HFFc6 (cell line): ENCODE data around the gene CLDN6. TPM values are rescaled to one million over a fixed set of nuclear protein-coding genes. Genes with fewer than 3 reads are reported as not detected.
A peak's percentile ranks its signal among the peaks of the same experiment; 100 is the strongest.

Experiments
- DNase-seq: peaks from one replicate; pipeline ENCODE4 v3.0.0-alpha.2; 2018
- H3K27ac Mint-ChIP-seq: 2 replicates; pipeline ENCODE4 v1.8.0; 2020; ENCODE audit warnings: mild to moderate bottlenecking, mixed read lengths
- H3K27me3 Mint-ChIP-seq: 2 replicates; pipeline ENCODE4 v1.8.0; 2021; ENCODE audit warnings: mild to moderate bottlenecking, moderate library complexity, mixed read lengths; ENCODE audit not compliant: insufficient read depth
- H3K36me3 Mint-ChIP-seq: 2 replicates; pipeline ENCODE4 v1.8.0; 2021; ENCODE audit warnings: low read depth, mixed read lengths
- H3K4me1 Mint-ChIP-seq: 2 replicates; pipeline ENCODE4 v1.8.0; 2020; ENCODE audit warnings: low read depth, mixed read lengths
- H3K4me3 Mint-ChIP-seq: 2 replicates; pipeline ENCODE4 v1.8.0; 2020; ENCODE audit warnings: mild to moderate bottlenecking, moderate library complexity, mixed read lengths
- H3K9me3 Mint-ChIP-seq: 2 replicates; pipeline ENCODE4 v1.8.0; 2020; ENCODE audit warnings: mild to moderate bottlenecking, mixed read lengths
- total RNA-seq, 6 experiments: library from RNA; stranded (reverse); fragmentation: NEBNext Ultra II Directional; extraction: Animal tissue kit (Norgen Biotek cat#: 25700); gene quantifications; 2 replicates in 1 of 6; 3 replicates in 5 of 6; pipeline ENCODE4 v1.2.3, GENCODE V29; 2021
- TF ChIP-seq, protein P1 (sequence below): fragments of 200-600 bp; sonication (generic); IDR thresholded peaks from 2 replicates; pipeline ENCODE4 v1.5.0; 2021; ENCODE audit warnings: antibody characterized with exemption, mild to moderate bottlenecking

CLDN6 gene
- total RNA-seq, 6 experiments from 2014 or later, result 0.21 TPM; not detected in 5

DNA sequence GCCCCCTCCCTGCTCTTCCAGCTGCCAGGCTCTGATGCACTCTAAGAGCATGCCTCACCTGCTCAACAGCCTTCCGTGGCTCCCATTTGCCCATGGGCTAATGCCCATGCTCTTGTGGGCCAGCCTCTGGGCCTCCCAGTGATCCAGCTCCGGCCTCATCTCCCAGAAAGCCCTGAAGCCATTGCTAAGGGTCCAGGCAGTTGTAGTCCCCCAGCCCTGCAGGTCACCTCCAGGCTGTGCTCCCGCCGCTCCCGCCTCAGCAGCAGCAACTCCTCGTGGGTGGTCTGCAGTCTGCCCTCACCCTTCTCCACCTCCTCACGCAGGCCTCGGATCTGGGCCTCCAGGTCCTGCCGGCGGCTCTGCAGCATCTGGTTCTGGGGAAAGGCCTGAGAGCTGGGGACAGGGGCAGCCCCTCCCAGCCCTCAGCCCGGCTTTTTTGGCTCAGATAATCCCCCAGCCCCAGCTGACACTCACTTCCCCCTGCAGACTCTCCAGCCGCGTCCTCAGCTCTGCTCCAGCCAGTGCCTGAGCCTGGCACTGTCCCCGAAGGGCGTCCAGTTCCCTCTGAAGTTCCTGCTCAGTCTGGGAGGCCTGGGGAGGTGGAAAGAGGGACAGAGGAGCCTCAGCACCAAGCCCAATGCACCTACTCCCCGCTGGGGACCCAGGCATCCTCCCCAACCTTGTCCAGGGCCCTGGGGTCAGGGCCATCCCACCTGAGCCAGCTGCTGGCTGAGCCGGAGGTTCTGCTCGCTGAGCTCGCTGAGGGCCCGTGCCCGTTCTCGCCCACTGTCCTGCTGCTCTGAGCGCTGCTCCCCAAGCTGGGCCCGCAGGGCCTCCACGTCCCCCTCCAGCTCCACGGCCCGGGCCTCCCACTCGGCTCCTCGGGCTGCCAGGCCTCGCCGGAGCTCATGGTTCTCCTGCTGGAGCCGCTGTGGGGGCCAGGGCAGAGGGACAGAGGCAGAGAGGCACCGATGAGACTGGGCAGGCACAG is 12.5 kb upstream of the CLDN6 start:
- peaks cover 6% of the 10 kb centered on the region; the same call in 1 of the 2 replicates for H3K4me1 Mint-ChIP-seq
- TF ChIP-seq, protein P1, sequence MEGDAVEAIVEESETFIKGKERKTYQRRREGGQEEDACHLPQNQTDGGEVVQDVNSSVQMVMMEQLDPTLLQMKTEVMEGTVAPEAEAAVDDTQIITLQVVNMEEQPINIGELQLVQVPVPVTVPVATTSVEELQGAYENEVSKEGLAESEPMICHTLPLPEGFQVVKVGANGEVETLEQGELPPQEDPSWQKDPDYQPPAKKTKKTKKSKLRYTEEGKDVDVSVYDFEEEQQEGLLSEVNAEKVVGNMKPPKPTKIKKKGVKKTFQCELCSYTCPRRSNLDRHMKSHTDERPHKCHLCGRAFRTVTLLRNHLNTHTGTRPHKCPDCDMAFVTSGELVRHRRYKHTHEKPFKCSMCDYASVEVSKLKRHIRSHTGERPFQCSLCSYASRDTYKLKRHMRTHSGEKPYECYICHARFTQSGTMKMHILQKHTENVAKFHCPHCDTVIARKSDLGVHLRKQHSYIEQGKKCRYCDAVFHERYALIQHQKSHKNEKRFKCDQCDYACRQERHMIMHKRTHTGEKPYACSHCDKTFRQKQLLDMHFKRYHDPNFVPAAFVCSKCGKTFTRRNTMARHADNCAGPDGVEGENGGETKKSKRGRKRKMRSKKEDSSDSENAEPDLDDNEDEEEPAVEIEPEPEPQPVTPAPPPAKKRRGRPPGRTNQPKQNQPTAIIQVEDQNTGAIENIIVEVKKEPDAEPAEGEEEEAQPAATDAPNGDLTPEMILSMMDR, result no peak
- no peak for DNase-seq
- H3K27ac Mint-ChIP-seq, result no peak overlapping the region
- no peaks in the 10 kb centered on the region; the same call in 1 of the 2 replicates for H3K9me3 Mint-ChIP-seq
- H3K27me3 Mint-ChIP-seq, result peaks cover 54% of the 10 kb centered on the region
- peaks cover 12% of the 10 kb centered on the region; the same call in 1 of the 2 replicates for H3K36me3 Mint-ChIP-seq
- peak overlapping the region; percentile 27; the same call in 1 of the 2 replicates for H3K4me3 Mint-ChIP-seq

DNA sequence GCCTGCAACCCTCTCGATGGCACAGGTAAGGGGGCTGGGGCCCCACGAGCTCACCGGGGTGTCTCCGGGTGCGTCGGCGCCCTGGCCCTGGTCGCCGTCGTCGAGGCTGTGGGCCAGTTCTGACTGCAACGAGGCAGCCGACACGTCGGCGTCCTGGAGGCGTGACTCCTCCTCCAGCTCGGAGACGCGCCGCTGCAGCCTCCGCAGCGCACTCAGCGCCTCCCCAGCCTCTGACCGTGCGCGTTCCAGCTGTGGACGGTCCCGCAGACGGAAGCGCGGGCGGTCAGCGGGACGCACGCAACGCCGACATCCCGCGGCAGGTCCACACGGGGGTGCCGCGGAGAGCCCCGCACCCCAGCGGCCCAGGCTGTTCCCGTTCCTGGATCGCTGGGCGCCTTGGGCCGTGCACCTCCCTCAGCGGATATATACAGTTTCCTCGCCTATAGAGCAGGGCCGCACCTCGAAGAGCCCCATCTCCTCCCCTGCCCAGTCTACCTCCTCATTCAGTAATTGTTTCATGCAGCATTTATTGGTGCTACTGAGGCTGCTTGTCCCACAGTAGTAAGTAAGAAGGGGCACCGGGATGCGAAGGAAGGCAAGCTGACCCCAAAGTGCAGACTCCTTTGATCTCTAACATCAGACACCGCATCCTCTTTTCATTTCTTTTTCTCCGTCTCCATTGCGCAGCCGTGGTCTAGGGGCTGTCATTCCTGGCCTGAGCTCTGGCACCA is 11.7 kb upstream of the CLDN6 start:
- no peaks in the 10 kb centered on the region; the same call in 1 of the 2 replicates for H3K9me3 Mint-ChIP-seq
- H3K4me3 Mint-ChIP-seq, result peak overlapping the region; percentile 27; the same call in 1 of the 2 replicates
- peaks cover 14% of the 10 kb centered on the region; the same call in 1 of the 2 replicates for H3K36me3 Mint-ChIP-seq
- H3K27me3 Mint-ChIP-seq, result peaks cover 54% of the 10 kb centered on the region
- H3K4me1 Mint-ChIP-seq, result peaks cover 6% of the 10 kb centered on the region; the same call in 1 of the 2 replicates
- TF ChIP-seq, protein P1, result no peak
- DNase-seq, result no peak
- no peak overlapping the region for H3K27ac Mint-ChIP-seq

DNA sequence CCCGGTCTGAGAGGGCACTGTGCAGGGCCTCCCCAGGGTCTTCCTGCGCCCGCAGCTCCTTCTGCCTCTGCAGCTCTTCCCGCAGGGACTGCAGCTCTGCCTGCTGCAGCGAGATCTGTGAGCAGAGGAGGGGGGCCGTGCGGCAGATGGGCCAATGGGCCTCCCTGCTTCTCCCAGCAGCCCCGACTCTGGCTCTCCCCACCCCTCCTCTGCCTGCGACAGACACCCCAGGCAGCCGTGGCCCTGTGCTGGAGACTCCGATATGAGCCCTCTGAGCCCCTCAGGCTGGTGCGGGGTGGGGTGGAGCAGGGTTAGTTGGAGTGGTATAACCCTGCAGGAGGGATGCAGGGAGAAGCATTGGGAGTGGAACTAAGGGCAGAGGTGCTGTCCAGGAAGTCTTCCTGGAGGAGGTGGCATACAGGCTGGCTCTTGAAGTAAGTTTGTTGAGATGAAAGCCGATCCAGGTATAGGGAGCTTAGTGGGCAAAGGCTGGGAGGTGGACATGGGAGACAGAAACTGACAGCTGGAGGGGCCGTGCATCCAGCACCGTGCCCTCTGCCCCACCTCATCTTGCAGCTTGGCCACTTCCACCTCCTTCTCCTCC is 10.8 kb upstream of the CLDN6 start:
- Mint-ChIP-seq H3K36me3 (peaks cover 18% of the 10 kb centered on the region), H3K27ac (no peak overlapping the region), H3K4me3 (peak overlapping the region; percentile 15; the same call in 1 of the 2 replicates), H3K27me3 (peaks cover 52% of the 10 kb centered on the region), H3K9me3 (peaks cover 6% of the 10 kb centered on the region), H3K4me1 (peaks cover 12% of the 10 kb centered on the region)
- DNase-seq, result no peak
- TF ChIP-seq, protein P1, result no peak

DNA sequence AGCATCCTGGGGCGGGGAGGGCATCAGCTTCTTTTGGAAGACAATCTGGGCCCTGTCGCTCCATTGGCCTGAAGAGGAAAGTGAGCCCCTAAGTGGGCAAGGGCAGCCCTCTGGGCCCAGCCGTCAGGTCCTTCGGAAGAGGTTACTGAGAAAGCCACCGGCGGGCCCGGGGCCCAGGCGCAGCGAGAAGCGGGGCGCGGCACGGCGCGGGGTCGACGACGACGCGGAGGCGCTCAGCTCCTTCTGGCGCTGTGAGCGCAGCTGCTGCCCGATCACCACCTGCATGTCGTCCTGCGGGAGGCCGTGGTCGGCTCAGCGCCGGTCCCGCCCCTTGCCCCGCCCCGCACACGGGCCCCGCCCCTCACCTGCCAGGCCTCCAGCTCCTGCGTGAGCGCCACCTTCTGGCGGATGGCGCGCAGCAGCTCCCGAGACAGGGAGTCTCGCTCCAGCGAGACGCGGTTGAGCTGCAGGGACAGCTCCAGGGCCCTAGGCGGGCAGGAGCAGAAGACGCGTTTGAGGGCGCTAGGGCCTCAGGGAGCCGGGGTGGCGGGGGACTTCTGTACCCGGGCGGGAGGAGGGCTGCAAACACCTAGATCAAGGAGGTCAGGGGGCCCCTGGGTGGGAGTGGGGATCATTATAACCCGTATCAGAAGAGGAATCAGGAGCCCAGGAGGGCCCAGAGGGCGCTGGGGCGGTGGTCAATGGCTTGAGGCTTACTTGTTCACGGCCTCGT is 10.2 kb upstream of the CLDN6 start:
- H3K27ac Mint-ChIP-seq, result no peak overlapping the region
- H3K9me3 Mint-ChIP-seq, result peaks cover 11% of the 10 kb centered on the region
- H3K27me3 Mint-ChIP-seq, result peaks cover 54% of the 10 kb centered on the region
- peak; percentile 32 for DNase-seq
- TF ChIP-seq, protein P1, result peak; percentile 84
- no peak overlapping the region for H3K4me3 Mint-ChIP-seq
- peaks cover 19% of the 10 kb centered on the region for H3K36me3 Mint-ChIP-seq
- H3K4me1 Mint-ChIP-seq, result peaks cover 17% of the 10 kb centered on the region

DNA sequence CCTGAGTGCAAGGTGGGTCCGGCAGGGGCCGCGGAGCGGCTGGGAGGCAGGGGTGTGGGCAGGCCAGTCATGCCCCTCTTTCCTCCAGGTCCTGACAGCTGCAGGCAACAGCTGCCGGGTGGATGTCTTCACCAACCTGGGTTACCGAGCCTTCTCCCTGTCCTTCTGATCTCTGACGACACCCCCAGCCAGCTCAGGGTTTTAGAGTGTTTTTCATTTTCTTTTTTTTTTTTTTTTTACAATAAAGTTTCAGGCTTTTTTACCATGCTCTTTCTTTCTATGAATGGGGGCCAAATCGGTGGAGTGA is 9.5 kb upstream of the CLDN6 start:
- TF ChIP-seq, protein P1, result no peak
- Mint-ChIP-seq H3K9me3 (peaks cover 11% of the 10 kb centered on the region), H3K4me3 (no peak overlapping the region), H3K27me3 (peaks cover 58% of the 10 kb centered on the region), H3K27ac (0 out of 2 replicates have a peak overlapping the region, but pooled peaks have one; percentile 18), H3K36me3 (peaks cover 26% of the 10 kb centered on the region), H3K4me1 (peaks cover 24% of the 10 kb centered on the region)
- DNase-seq, result no peak
